C4-2B (cell line): ENCODE results near the gene L1CAM.

ENCODE experiments used
- CTCF ChIP-seq: fragments of 450-650 bp; conservative IDR thresholded peaks from 2 replicates; pipeline ENCODE4 v1.5.1; 2017; ENCODE audit warnings: mild to moderate bottlenecking
- ZFX ChIP-seq: fragments of 450-650 bp; IDR thresholded peaks from 2 replicates; pipeline ENCODE4 v1.6.1; 2017

DNA sequence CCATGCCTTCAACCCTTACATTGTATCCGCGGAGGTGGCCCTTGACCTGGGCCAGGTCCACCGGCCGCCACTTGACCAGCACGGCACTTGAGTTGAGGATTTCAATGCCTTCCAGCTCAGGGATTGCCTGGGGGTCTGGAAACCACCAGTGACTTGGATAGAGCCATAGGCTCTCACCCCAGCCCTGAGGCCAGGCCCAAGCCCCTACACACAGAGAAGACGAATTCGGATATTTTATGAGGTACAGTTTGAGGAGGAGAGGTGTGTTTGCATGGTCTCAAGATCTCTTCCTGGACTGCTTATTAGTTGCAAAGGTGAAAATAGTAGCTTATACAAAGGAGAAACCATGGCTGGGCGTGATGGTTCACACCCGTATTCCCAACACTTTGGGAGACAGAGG, 20.3 kb downstream of the L1CAM start:
- TF ChIP-seq CTCF (no peak), ZFX (no peak)
